Endothelial cell of umbilical vein (primary cell): Measurements from ENCODE around the gene TMEM121. TPM values are rescaled to one million over a fixed set of nuclear protein-coding genes. Genes with fewer than 3 reads are reported as not detected.

Source experiments
- BruUV-seq: library from RNA; stranded (reverse); fragments of 400-500 nt; replicated peaks from 2 replicates; lab custom pipeline; 2021; lab: Mats Ljungman, UMichigan
- CTCF ChIA-PET: fragments of 300-600, 350-600 bp; sonication (Branson Sonifier 250); formaldehyde crosslinking; loops from one replicate; lab custom pipeline; 2021; ENCODE audit warnings: antibody characterized with exemption, inconsistent platforms; lab: Charles Lee
- POLR2A ChIA-PET: fragments of 300-600, 350-600 bp; sonication (Branson Sonifier 250); formaldehyde crosslinking; loops from one replicate; lab custom pipeline; 2021; ENCODE audit warnings: antibody characterized with exemption, inconsistent platforms; lab: Charles Lee
- DNase-seq: peaks from one replicate; pipeline ENCODE4 v3.0.0-alpha.2; 2011; ENCODE audit warnings: low read depth, low spot score
- FAIRE-seq: peaks from 2 replicates; lab custom pipeline; 2011; peaks lifted over from hg19 to GRCh38; lab: Jason Lieb, UNC
- H2AFZ ChIP-seq: 2 replicates; pipeline ENCODE4 v1.6.0; 2012; ENCODE audit warnings: low read depth, low read length, control low read depth, inconsistent platforms
- H3K27ac ChIP-seq: 2 replicates; pipeline ENCODE4 v1.5.1; 2011; ENCODE audit warnings: low read depth, mild to moderate bottlenecking, control low read depth, low read length, moderate library complexity; ENCODE audit not compliant: insufficient read depth
- H3K27me3 ChIP-seq, 2 experiments: 2 replicates each; pipeline versions ENCODE4 v1.6.0 to v1.6.1; 2011; ENCODE audit warnings: low read length in 2 of 2, mixed read lengths in 1 of 2; ENCODE audit not compliant: control insufficient read depth in 2 of 2, insufficient read depth in 2 of 2
- H3K36me3 ChIP-seq, 2 experiments: 2 replicates in 1 of 2; 3 replicates in 1 of 2; pipeline ENCODE4 v1.5.1; 2011; ENCODE audit warnings: low read length in 2 of 2, mild to moderate bottlenecking in 1 of 2, moderate library complexity in 1 of 2; ENCODE audit not compliant: control insufficient read depth in 2 of 2, insufficient read depth in 2 of 2; ENCODE audit errors: extremely low read depth in 1 of 2
- H3K4me1 ChIP-seq: 3 replicates; pipeline ENCODE4 v1.5.1; 2011; ENCODE audit warnings: mild to moderate bottlenecking, low read length; ENCODE audit not compliant: control insufficient read depth, insufficient read depth; ENCODE audit errors: extremely low read depth
- H3K4me2 ChIP-seq: 2 replicates; pipeline ENCODE4 v1.6.1; 2011; ENCODE audit warnings: low read length, control low read depth, mixed read lengths; ENCODE audit not compliant: insufficient read depth
- H3K4me3 ChIP-seq, 3 experiments: fragments of 200-600 bp in 1 of 3; sonication (generic), shearing (Covaris generic) in 1 of 3; replicated peaks in 1 of 3; 2 replicates each; pipeline ENCODE4 v1.5.1; 2011 to 2016; ENCODE audit warnings: control low read depth in 3 of 3, low read length in 3 of 3, mild to moderate bottlenecking in 2 of 3, inconsistent platforms in 1 of 3, low read depth in 1 of 3, moderate library complexity in 1 of 3; ENCODE audit not compliant: insufficient read depth in 1 of 3
- H3K79me2 ChIP-seq: 2 replicates; pipeline ENCODE4 v1.6.0; 2012; ENCODE audit warnings: low read length, inconsistent platforms; ENCODE audit not compliant: control insufficient read depth, insufficient read depth
- H3K9ac ChIP-seq: replicated peaks from 2 replicates; pipeline ENCODE3; 2011; ENCODE audit warnings: low read length, control low read depth; ENCODE audit not compliant: insufficient read depth; ENCODE audit errors: extremely low read depth
- H3K9me1 ChIP-seq: replicated peaks from 3 replicates; pipeline ENCODE4 v1.6.0; 2011; ENCODE audit warnings: mild to moderate bottlenecking, low read length; ENCODE audit not compliant: control insufficient read depth, insufficient read depth; ENCODE audit errors: extremely low read depth
- H3K9me3 ChIP-seq: replicated peaks from 2 replicates; pipeline ENCODE4 v1.5.1; 2012; ENCODE audit warnings: low read length, inconsistent platforms; ENCODE audit not compliant: control insufficient read depth, insufficient read depth
- H4K20me1 ChIP-seq: replicated peaks from 2 replicates; pipeline ENCODE3; 2011; ENCODE audit warnings: mild to moderate bottlenecking, low read length; ENCODE audit not compliant: control insufficient read depth, insufficient read depth; ENCODE audit errors: extremely low read depth
- EZH2 ChIP-seq: IDR thresholded peaks from 2 replicates; pipeline ENCODE4 v1.6.1; 2012; ENCODE audit warnings: borderline replicate concordance, low read depth, mild to moderate bottlenecking, moderate library complexity, low read length, inconsistent platforms; ENCODE audit not compliant: severe bottlenecking
- FOS ChIP-seq: IDR thresholded peaks from 2 replicates; pipeline ENCODE4 v1.6.1; 2011; ENCODE audit warnings: mild to moderate bottlenecking, low read length, moderate library complexity, borderline replicate concordance; ENCODE audit not compliant: insufficient read depth
- GATA2 ChIP-seq: IDR thresholded peaks from 2 replicates; pipeline ENCODE4 v1.7.0; 2011; ENCODE audit warnings: low read depth, mild to moderate bottlenecking, moderate library complexity, mixed read lengths, low read length; ENCODE audit not compliant: insufficient read length, insufficient read depth
- JUN ChIP-seq: IDR thresholded peaks from 2 replicates; pipeline ENCODE4 v1.6.1; 2011; ENCODE audit warnings: borderline replicate concordance, low read depth; ENCODE audit not compliant: insufficient read length, insufficient read depth
- MYC ChIP-seq: IDR thresholded peaks from one replicate; pipeline ENCODE4 v1.6.1; 2011; ENCODE audit warnings: mild to moderate bottlenecking, low read depth, low read length
- POLR2A ChIP-seq: IDR thresholded peaks from 2 replicates; pipeline ENCODE4 v1.6.1; 2012; ENCODE audit warnings: low read depth, mild to moderate bottlenecking, control low read depth, low read length
- POLR2AphosphoS5 ChIP-seq: IDR thresholded peaks from 2 replicates; pipeline ENCODE4 v1.6.1; 2012; ENCODE audit warnings: low read depth, mild to moderate bottlenecking, control low read depth, low read length, moderate library complexity; ENCODE audit not compliant: insufficient read depth
- dilution Hi-C: fragments of 300-500 bp; cut with MboI; formaldehyde crosslinking; loops from one replicate; pipeline ENCODE4 v1.15.0; 2019; ENCODE audit warnings: low sequenced_read_pairs; ENCODE audit not compliant: extremely low pct_ligation_motif_present
- intact Hi-C: fragments of 100-400 bp; cut with micrococcal nuclease; formaldehyde crosslinking; loops from one replicate; pipeline ENCODE4 v1.10.0; 2022
- polyA plus RNA-seq, 4 experiments: library from polyadenylated mRNA; depleted of rRNA in 3 of 4; stranded (reverse) in 3 of 4; unstranded in 1 of 4; fragments of >200 nt; gene quantifications; 2 replicates each; pipeline versions ENCODE4 v1.2.1 to v1.2.3, GENCODE V29; 2011 to 2012; ENCODE audit warnings: missing spikeins in 1 of 4
- total RNA-seq: library from RNA; stranded (reverse); gene quantifications from 2 replicates; pipeline ENCODE4 v1.2.3, GENCODE V29; 2021
- TF ChIP-seq, protein P1 (sequence below), 2 donors: IDR thresholded peaks; 1 replicate in 1 of 2; 2 replicates in 1 of 2; pipeline ENCODE4 v1.5.1; 2011; ENCODE audit warnings: low read length in 2 of 2, mild to moderate bottlenecking in 2 of 2, moderate library complexity in 2 of 2, control low read depth in 1 of 2, inconsistent platforms in 1 of 2, low read depth in 1 of 2; ENCODE audit not compliant: insufficient read depth in 1 of 2; ENCODE audit errors: extremely low read depth in 1 of 2
- TF ChIP-seq, protein P2 (sequence below): IDR thresholded peaks from 2 replicates; pipeline ENCODE4 v1.6.1; 2011; ENCODE audit not compliant: insufficient read depth, insufficient read length

The TMEM121 gene
- total and polyA plus RNA-seq, 2 donors (not counting 3 experiments of a cell fraction or from before 2014, with no cell fraction given) = 4.8 to 7.7 TPM

DNA sequence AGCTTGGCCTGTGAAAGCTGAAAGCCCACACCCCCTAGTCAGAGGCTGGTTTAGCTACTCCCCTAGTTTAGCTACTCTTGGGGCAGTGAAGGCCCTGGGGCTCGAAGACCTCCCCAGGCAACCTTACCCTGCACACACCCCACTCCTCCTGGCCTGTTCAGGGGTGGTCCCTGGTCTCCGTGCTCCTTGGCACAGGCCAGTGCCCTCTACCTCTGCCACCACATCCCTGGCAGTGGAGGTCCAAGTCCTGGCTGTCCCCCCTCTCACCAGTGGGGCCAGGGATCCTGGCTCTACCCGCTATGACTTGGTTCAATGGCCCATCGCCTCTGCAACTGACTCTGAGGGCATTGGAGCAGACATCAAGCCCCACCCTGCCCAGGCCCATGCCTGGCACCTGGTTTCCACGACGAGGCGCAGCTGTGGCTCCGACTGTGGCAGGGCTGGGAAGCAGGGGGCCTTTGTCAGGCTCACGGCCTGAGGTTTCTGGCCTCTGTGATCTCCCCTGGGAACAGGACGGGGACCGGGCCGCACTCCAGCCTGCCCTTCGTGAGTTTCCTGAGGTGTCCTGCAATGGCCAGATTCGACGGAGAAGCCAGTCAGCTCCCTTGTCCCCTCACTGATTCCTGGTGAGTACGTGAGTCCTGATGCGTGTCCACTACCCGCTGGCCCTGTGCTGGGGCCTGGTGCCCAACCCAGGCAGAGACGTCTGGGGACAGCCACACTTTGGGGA lies 5.7 kb downstream of the TMEM121 start:
- ChIA-PET POLR2A (no interaction called here), CTCF (interaction anchor here (0.7 to 1.9 kb wide), 5 partner anchors 13 to 162 kb away, joined by 3 to 15 read pairs (median 5); no protein-coding TSS in a partner anchor)
- no peaks in the 10 kb centered on the region for H3K36me3 ChIP-seq
- no peak overlapping the region for H2AFZ ChIP-seq
- no peak overlapping the region for H3K4me3 ChIP-seq
- no peak overlapping the region for H3K4me2 ChIP-seq
- intact Hi-C loops = no loop called here
- DNase-seq = no peak
- TF ChIP-seq MYC (no peak), POLR2AphosphoS5 (no peak), EZH2 (no peak), POLR2A (no peak), GATA2 (no peak), FOS (no peak), JUN (no peak)
- TF ChIP-seq, protein P1, sequence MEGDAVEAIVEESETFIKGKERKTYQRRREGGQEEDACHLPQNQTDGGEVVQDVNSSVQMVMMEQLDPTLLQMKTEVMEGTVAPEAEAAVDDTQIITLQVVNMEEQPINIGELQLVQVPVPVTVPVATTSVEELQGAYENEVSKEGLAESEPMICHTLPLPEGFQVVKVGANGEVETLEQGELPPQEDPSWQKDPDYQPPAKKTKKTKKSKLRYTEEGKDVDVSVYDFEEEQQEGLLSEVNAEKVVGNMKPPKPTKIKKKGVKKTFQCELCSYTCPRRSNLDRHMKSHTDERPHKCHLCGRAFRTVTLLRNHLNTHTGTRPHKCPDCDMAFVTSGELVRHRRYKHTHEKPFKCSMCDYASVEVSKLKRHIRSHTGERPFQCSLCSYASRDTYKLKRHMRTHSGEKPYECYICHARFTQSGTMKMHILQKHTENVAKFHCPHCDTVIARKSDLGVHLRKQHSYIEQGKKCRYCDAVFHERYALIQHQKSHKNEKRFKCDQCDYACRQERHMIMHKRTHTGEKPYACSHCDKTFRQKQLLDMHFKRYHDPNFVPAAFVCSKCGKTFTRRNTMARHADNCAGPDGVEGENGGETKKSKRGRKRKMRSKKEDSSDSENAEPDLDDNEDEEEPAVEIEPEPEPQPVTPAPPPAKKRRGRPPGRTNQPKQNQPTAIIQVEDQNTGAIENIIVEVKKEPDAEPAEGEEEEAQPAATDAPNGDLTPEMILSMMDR (IDR thresholded peaks at IDR 0.05; ENCODE audit: extremely low read depth in 1 of 2, insufficient read depth in 1 of 2, low read depth in 1 of 2, low read length in 2 of 2) = no peak
- TF ChIP-seq, protein P2, sequence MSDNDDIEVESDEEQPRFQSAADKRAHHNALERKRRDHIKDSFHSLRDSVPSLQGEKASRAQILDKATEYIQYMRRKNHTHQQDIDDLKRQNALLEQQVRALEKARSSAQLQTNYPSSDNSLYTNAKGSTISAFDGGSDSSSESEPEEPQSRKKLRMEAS = no peak
- no peaks in the 10 kb centered on the region for H3K9me1 ChIP-seq
- peaks cover 0 to 2% of the 10 kb centered on the region in 2 experiments for H3K27me3 ChIP-seq
- H3K9me3 ChIP-seq = no peaks in the 10 kb centered on the region
- H3K9ac ChIP-seq = no peak overlapping the region
- H4K20me1 ChIP-seq = no peaks in the 10 kb centered on the region
- no peak overlapping the region for H3K27ac ChIP-seq
- no peaks in the 10 kb centered on the region for H3K79me2 ChIP-seq
- no TSS peak for BruUV-seq
- H3K4me1 ChIP-seq = peaks cover 15% of the 10 kb centered on the region
- no peak for FAIRE-seq
- dilution Hi-C loops = no loop called here
